Gastrocnemius medialis (tissue), 4 donors: ENCODE results near the gene CLDND2. TPM values are rescaled to one million over a fixed set of nuclear protein-coding genes. Genes with fewer than 3 reads are reported as not detected.

Experiments used
- ATAC-seq, 2 donors: fragments of 150-250 bp; one replicate each; pipeline ENCODE4 v1.9.1; 2016
- DNase-seq, 2 donors: peaks; one replicate each; pipeline ENCODE4 v3.0.0-alpha.2; 2019
- H3K27ac ChIP-seq, 4 donors: fragments of 200-600 bp; sonication (generic); 1 replicate in 1 of 4; 2 replicates in 3 of 4; pipeline ENCODE4 v1.5.1; 2016 to 2018; ENCODE audit warnings: mild to moderate bottlenecking in 2 of 4, moderate library complexity in 1 of 4
- H3K27me3 ChIP-seq, 3 donors: fragments of 200-600 bp; sonication (generic) in 2 of 3; 1 replicate in 1 of 3; 2 replicates in 2 of 3; pipeline versions ENCODE4 v1.5.1 to v1.6.0; 2016 to 2019; ENCODE audit warnings: mild to moderate bottlenecking in 1 of 3, moderate library complexity in 1 of 3
- H3K36me3 ChIP-seq, 2 donors: fragments of 200-600 bp; sonication (generic) in 1 of 2; one replicate each; pipeline ENCODE4 v1.5.1; 2017 to 2018
- H3K4me1 ChIP-seq, 2 donors: fragments of 200-600 bp; sonication (generic) in 1 of 2; one replicate each; pipeline ENCODE4 v1.5.1; 2016 to 2017; ENCODE audit warnings: mild to moderate bottlenecking in 2 of 2
- H3K4me3 ChIP-seq, 4 donors: fragments of 200-600 bp; sonication (generic) in 3 of 4; 1 replicate in 1 of 4; 2 replicates in 3 of 4; pipeline ENCODE4 v1.5.1; 2016 to 2019; ENCODE audit warnings: mild to moderate bottlenecking in 2 of 4
- H3K9me3 ChIP-seq, 3 donors: fragments of 200-600 bp; sonication (generic) in 2 of 3; 1 replicate in 1 of 3; 2 replicates in 2 of 3; pipeline ENCODE4 v1.5.1; 2016 to 2019
- POLR2A ChIP-seq, 2 donors: fragments of 450-650 bp; IDR thresholded peaks; one replicate each; pipeline ENCODE4 v1.6.1; 2017; ENCODE audit warnings: antibody characterized with exemption in 2 of 2, mild to moderate bottlenecking in 2 of 2, moderate library complexity in 2 of 2
- in situ Hi-C, 4 donors: fragments of 200-750 bp; cut with MboI; loops; one replicate each; pipeline versions ENCODE4 v1.15.0 to v1.8.0; 2017; ENCODE audit warnings: low sequenced_read_pairs in 4 of 4
- intact Hi-C: fragments of 100-400 bp; cut with DNase I; formaldehyde crosslinking; loops from one replicate; pipeline ENCODE4 v1.15.1; 2023; ENCODE audit warnings: low total_unique reads
- total RNA-seq, 4 donors: library from RNA; depleted of rRNA; stranded (reverse); fragments of >200 nt; gene quantifications; one replicate each; pipeline versions ENCODE4 v1.1.0 to v1.2.3, GENCODE V29; 2016
- TF ChIP-seq, protein P1 (sequence below), 5 experiments: fragments of 450-650 bp in 3 of 5; fragments of 200-600 bp in 2 of 5; sonication (generic) in 2 of 5; IDR thresholded peaks in 4 of 5; conservative IDR thresholded peaks in 1 of 5; 1 replicate in 4 of 5; 2 replicates in 1 of 5; pipeline ENCODE4 v1.5.1; 2016 to 2019; ENCODE audit warnings: antibody characterized with exemption in 5 of 5, mild to moderate bottlenecking in 3 of 5, moderate library complexity in 3 of 5

Gene CLDND2
- total RNA-seq, 4 donors from 2014 or later, result not detected

DNA sequence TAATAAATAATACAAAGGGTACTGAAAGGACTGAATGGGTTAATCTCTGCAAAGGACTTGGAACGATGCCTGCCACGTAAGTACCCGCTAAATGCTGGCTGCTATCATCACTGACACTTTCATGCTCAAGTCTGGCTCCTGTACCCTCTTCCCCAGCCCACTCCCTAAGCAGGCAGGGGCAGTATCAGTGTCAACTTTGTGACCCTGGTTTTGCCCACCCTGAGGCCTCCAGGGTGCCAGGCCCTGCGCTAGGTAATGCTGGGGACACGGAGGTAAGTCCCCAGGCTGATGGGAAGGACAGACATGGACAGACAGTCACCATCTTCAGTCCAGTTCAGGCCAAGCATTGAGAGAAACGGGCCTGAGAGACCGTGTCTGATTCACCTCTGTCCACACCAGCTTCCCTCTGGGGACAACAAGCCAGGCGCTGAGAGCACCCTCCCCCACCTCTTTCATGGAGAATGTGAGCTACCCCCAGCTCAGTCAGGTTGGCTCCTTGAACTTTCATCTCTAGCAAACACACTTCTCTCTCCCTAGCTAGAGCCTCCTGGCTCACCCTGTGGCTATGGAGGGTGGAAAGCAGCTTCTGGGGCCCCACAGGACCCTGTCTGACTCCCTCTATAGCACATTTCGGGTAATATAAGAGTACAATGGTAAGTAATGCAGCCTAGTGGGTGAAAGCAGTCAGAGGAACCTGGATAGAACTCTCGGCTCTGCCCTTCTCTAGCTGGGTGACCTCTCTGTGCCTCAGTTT is 3.4 kb downstream of the CLDND2 start:
- no peaks in the 10 kb centered on the region for H3K36me3 ChIP-seq
- intact Hi-C loops, result loop anchor here (5.0 to 10.0 kb wide), 6 partner anchors 258 to 1598 kb away; partner anchors contain the start of genes AP2A1, ASPDH, CTU1 and JOSD2
- H3K27me3 ChIP-seq, result no peaks in the 10 kb centered on the region
- DNase-seq, result peak; percentile 32 to 57
- TF ChIP-seq, protein P1, sequence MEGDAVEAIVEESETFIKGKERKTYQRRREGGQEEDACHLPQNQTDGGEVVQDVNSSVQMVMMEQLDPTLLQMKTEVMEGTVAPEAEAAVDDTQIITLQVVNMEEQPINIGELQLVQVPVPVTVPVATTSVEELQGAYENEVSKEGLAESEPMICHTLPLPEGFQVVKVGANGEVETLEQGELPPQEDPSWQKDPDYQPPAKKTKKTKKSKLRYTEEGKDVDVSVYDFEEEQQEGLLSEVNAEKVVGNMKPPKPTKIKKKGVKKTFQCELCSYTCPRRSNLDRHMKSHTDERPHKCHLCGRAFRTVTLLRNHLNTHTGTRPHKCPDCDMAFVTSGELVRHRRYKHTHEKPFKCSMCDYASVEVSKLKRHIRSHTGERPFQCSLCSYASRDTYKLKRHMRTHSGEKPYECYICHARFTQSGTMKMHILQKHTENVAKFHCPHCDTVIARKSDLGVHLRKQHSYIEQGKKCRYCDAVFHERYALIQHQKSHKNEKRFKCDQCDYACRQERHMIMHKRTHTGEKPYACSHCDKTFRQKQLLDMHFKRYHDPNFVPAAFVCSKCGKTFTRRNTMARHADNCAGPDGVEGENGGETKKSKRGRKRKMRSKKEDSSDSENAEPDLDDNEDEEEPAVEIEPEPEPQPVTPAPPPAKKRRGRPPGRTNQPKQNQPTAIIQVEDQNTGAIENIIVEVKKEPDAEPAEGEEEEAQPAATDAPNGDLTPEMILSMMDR (IDR thresholded peaks at IDR 0.05 in 4 of 5, conservative IDR thresholded peaks at IDR 0.05 in 1 of 5), result no peak
- no peak for TF ChIP-seq POLR2A (IDR thresholded peaks at IDR 0.05)
- peak; percentile 22 to 28 for ATAC-seq
- H3K4me3 ChIP-seq, result peak overlapping the region; percentile 76 to 95 (median 90)
- no peaks in the 10 kb centered on the region for H3K9me3 ChIP-seq
- peak overlapping the region; percentile 91 to 98 (median 94) for H3K27ac ChIP-seq
- peaks cover 13 to 19% of the 10 kb centered on the region in 2 donors for H3K4me1 ChIP-seq
- in situ Hi-C loops, result no loop called here

DNA sequence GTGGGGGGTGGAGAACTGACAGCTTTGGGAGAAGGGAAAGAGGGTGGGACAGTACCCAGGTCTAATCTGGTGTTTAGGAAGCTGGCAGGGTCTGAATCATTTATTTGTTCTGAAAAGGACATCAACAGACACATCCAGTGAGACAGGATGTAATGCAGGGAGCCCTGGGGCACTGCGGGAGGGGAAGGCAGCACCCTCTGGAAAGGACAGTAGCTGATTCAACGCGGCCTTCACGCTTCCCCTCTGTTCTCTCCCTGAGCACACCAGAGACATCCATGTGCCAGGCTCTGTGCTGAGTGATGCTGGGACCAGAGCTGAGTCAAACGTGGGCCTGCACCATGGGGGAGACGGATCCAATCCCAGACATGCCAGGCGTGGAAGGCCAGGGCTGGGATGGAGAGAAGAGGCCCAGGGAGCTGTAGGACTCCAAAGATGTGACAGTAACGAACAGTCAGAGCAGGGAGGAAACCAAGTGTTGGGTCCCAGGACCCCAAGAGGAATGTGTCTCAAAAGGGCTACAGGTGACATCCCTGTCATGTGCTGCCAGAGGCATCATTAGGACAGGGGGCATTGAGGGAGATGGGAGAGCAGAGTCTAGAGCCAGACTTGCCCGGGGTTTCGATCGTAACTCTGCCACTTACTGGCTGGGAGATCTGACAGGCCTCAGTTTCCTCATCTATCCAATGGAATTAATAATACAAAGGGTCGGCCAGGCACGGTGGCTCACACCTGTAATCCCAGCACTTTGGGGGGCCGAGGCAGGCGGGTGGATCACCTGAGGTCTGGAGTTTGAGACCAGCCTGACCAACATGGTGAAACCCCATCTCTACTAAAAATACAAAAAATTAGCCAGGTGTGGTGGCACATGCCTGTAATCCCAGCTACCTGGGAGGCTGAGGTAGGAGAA is 4.3 kb downstream of the CLDND2 start:
- DNase-seq (no peak), ATAC-seq (no peak)
- Histone ChIP-seq H3K4me1 (peaks cover 13 to 19% of the 10 kb centered on the region in 2 donors), H3K4me3 (peak overlapping the region in 1 of 4 donors; percentile 95), H3K27ac (peak overlapping the region; percentile 91 to 98 (median 94)), H3K9me3 (no peaks in the 10 kb centered on the region), H3K27me3 (no peaks in the 10 kb centered on the region), H3K36me3 (no peaks in the 10 kb centered on the region)
- intact Hi-C loops, result loop anchor here (5.0 to 10.0 kb wide), 6 partner anchors 257 to 1597 kb away; partner anchors contain the start of genes AP2A1, ASPDH, CTU1 and JOSD2
- no peak for TF ChIP-seq POLR2A (IDR thresholded peaks at IDR 0.05)
- TF ChIP-seq, protein P1 (IDR thresholded peaks at IDR 0.05 in 4 of 5, conservative IDR thresholded peaks at IDR 0.05 in 1 of 5), result no peak
- in situ Hi-C loops, result no loop called here

DNA sequence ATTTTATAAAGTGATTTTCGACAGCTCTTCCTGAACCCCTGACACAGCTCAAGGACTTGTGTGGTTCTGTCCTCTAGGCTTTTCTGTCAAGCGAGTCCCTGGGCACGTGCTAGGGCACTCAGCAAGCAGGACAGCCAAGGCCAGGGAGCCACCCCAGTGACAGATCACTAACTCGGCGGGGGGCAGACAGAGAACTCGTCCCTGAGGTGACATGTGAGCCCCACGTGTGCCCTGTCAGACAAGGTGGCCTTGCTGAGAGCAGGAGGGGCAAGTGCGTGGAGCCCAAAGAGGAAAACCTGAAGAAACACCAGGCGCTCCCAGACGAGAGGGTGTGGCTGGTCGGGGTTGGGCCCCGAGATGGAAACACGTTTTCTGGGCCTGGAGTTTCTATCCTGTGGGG is 7.6 kb downstream of the CLDND2 start:
- H3K27me3 ChIP-seq, result no peaks in the 10 kb centered on the region
- intact Hi-C loops (loop anchor here (10.0 kb wide), 1 partner anchor 324 kb away; no protein-coding TSS in a partner anchor), in situ Hi-C loops (no loop called here)
- peaks cover 13 to 19% of the 10 kb centered on the region in 2 donors for H3K4me1 ChIP-seq
- no peaks in the 10 kb centered on the region for H3K9me3 ChIP-seq
- H3K36me3 ChIP-seq, result no peaks in the 10 kb centered on the region
- H3K4me3 ChIP-seq, result no peak overlapping the region
- H3K27ac ChIP-seq, result peak overlapping the region in 1 of 4 donors; percentile 1
- no peak for DNase-seq
- no peak for ATAC-seq
- TF ChIP-seq, protein P1 (IDR thresholded peaks at IDR 0.05 in 4 of 5, conservative IDR thresholded peaks at IDR 0.05 in 1 of 5), result no peak
- TF ChIP-seq POLR2A (IDR thresholded peaks at IDR 0.05), result no peak

DNA sequence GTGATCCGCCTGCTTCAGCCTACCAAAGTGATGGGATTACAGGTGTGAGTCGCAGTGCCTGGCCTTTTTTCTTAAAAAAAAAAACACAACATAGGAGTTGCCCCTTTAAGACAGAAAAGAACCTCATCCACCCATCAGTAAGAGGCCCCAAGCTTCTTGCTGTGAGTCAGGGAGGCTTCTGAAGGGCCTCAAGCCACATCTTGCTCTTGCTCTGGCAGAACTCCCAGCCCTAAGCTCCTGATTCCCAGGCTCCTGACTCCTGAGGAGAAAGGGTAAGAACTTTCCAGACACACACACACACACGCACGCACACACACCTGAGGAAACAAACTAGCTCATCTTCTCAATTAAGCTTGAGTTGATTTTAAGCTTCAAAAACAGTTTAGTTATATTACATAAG is 9.5 kb downstream of the CLDND2 start:
- intact Hi-C loops, result no loop called here
- TF ChIP-seq POLR2A (IDR thresholded peaks at IDR 0.05), result no peak
- TF ChIP-seq, protein P1 (IDR thresholded peaks at IDR 0.05 in 4 of 5, conservative IDR thresholded peaks at IDR 0.05 in 1 of 5), result no peak
- H3K27ac ChIP-seq, result peak overlapping the region in 2 of 4 donors; percentile 7 to 15
- H3K36me3 ChIP-seq, result no peaks in the 10 kb centered on the region
- H3K9me3 ChIP-seq, result no peaks in the 10 kb centered on the region
- in situ Hi-C loops, result no loop called here
- H3K4me1 ChIP-seq, result peaks cover 6 to 7% of the 10 kb centered on the region in 2 donors
- ATAC-seq (no peak), DNase-seq (no peak)
- H3K4me3 ChIP-seq, result no peak overlapping the region
- H3K27me3 ChIP-seq, result no peaks in the 10 kb centered on the region
